HEK293 (cell line): ENCODE results near the gene RNF4.

Experiments used
- CTCF ChIA-PET: fragments of 350-600 bp; formaldehyde crosslinking; extraction: SDS; loops from one replicate; lab custom pipeline; 2021; ENCODE audit warnings: antibody characterized with exemption; lab: Yijun Ruan, JAX
- POLR2A ChIA-PET: fragments of 300-600 bp; formaldehyde crosslinking; extraction: SDS; loops from one replicate; lab custom pipeline; 2020; ENCODE audit warnings: antibody characterized with exemption, inconsistent platforms; lab: Yijun Ruan, JAX
- H3K27ac ChIP-seq: fragments of 200-500 bp; sonication (Bioruptor generic); 2 replicates; pipeline ENCODE4 v1.5.1; 2014; ENCODE audit warnings: low read depth, low read length, control low read depth, inconsistent platforms; ENCODE audit errors: extremely low read depth
- H3K36me3 ChIP-seq, 2 experiments: fragments of 200-500 bp in 1 of 2; sonication (Bioruptor generic) in 1 of 2; 1 replicate in 1 of 2; 2 replicates in 1 of 2; pipeline ENCODE4 v1.5.1; 2014 to 2017; ENCODE audit warnings: inconsistent platforms in 2 of 2, low read length in 2 of 2; ENCODE audit not compliant: control insufficient read depth in 2 of 2, insufficient read depth in 1 of 2
- H3K4me1 ChIP-seq: fragments of 200-500 bp; sonication (Bioruptor generic); 2 replicates; pipeline ENCODE4 v1.5.1; 2014; ENCODE audit warnings: mild to moderate bottlenecking, low read length, inconsistent platforms; ENCODE audit not compliant: control insufficient read depth, insufficient read depth
- H3K4me3 ChIP-seq: 2 replicates; pipeline ENCODE4 v1.5.1; 2011; ENCODE audit warnings: low read depth, mild to moderate bottlenecking, control low read depth, low read length, moderate library complexity
- H3K9me3 ChIP-seq: fragments of 200-500 bp; sonication (Bioruptor generic); 2 replicates; pipeline ENCODE4 v1.5.1; 2014; ENCODE audit warnings: low read depth, low read length, inconsistent platforms; ENCODE audit not compliant: control insufficient read depth, insufficient read depth
- GLIS1 ChIP-seq: fragments of 450-650 bp; formaldehyde crosslinking; IDR thresholded peaks from 2 replicates; pipeline ENCODE4 v1.5.1; 2016; ENCODE audit warnings: missing biosample characterization, missing genetic modification characterization
- KLF10 ChIP-seq: fragments of 450-650 bp; IDR thresholded peaks from 2 replicates; pipeline ENCODE4 v1.5.1; 2018; ENCODE audit warnings: missing biosample characterization, mild to moderate bottlenecking, missing genetic modification characterization
- KLF7 ChIP-seq: fragments of 450-650 bp; formaldehyde crosslinking; IDR thresholded peaks from 2 replicates; pipeline ENCODE4 v1.5.1; 2016; ENCODE audit warnings: missing biosample characterization, missing genetic modification characterization, borderline replicate concordance
- OVOL3 ChIP-seq: fragments of 450-650 bp; formaldehyde crosslinking; IDR thresholded peaks from 2 replicates; pipeline ENCODE4 v1.5.1; 2016; ENCODE audit warnings: missing biosample characterization, missing genetic modification characterization
- TCF7L2 ChIP-seq: IDR thresholded peaks from 2 replicates; pipeline ENCODE4 v1.6.1; 2011; ENCODE audit warnings: low read depth, mild to moderate bottlenecking, inconsistent platforms, low read length, moderate library complexity, borderline replicate concordance
- ZBTB17 ChIP-seq: fragments of 450-650 bp; formaldehyde crosslinking; IDR thresholded peaks from 2 replicates; pipeline ENCODE4 v1.5.1; 2016; ENCODE audit warnings: missing biosample characterization, missing genetic modification characterization
- ZBTB7A ChIP-seq: fragments of 450-650 bp; formaldehyde crosslinking; IDR thresholded peaks from 2 replicates; pipeline ENCODE4 v1.5.1; 2016; ENCODE audit warnings: low read depth, missing biosample characterization, missing genetic modification characterization
- ZFP3 ChIP-seq: fragments of 450-650 bp; formaldehyde crosslinking; IDR thresholded peaks from 2 replicates; pipeline ENCODE4 v1.5.1; 2016; ENCODE audit warnings: low read depth, missing biosample characterization, missing genetic modification characterization
- ZFP69B ChIP-seq: fragments of 450-650 bp; formaldehyde crosslinking; IDR thresholded peaks from 2 replicates; pipeline ENCODE4 v1.5.1; 2016; ENCODE audit warnings: missing biosample characterization, missing genetic modification characterization
- ZNF114 ChIP-seq: fragments of 450-650 bp; formaldehyde crosslinking; IDR thresholded peaks from 2 replicates; pipeline ENCODE4 v1.5.0; 2017; ENCODE audit warnings: missing biosample characterization, missing genetic modification characterization
- ZNF133 ChIP-seq: fragments of 450-650 bp; formaldehyde crosslinking; IDR thresholded peaks from 2 replicates; pipeline ENCODE4 v1.5.1; 2016; ENCODE audit warnings: missing biosample characterization, missing genetic modification characterization
- ZNF138 ChIP-seq: fragments of 450-650 bp; formaldehyde crosslinking; IDR thresholded peaks from 2 replicates; pipeline ENCODE4 v1.5.1; 2016; ENCODE audit warnings: missing biosample characterization, missing genetic modification characterization, borderline replicate concordance
- ZNF174 ChIP-seq: fragments of 450-650 bp; formaldehyde crosslinking; IDR thresholded peaks from 2 replicates; pipeline ENCODE4 v1.5.0; 2017; ENCODE audit warnings: missing biosample characterization, mild to moderate bottlenecking, missing genetic modification characterization
- ZNF202 ChIP-seq: fragments of 450-650 bp; formaldehyde crosslinking; IDR thresholded peaks from 2 replicates; pipeline ENCODE4 v1.5.1; 2016; ENCODE audit warnings: missing biosample characterization, missing genetic modification characterization, borderline replicate concordance
- ZNF335 ChIP-seq: fragments of 450-650 bp; formaldehyde crosslinking; conservative IDR thresholded peaks from 2 replicates; pipeline ENCODE4 v1.5.1; 2016; ENCODE audit warnings: missing biosample characterization, missing genetic modification characterization
- ZNF426 ChIP-seq: fragments of 450-650 bp; formaldehyde crosslinking; IDR thresholded peaks from 2 replicates; pipeline ENCODE4 v1.5.1; 2017; ENCODE audit warnings: missing biosample characterization, missing genetic modification characterization, mild to moderate bottlenecking, inconsistent platforms, moderate library complexity
- ZNF501 ChIP-seq: fragments of 450-650 bp; formaldehyde crosslinking; IDR thresholded peaks from 2 replicates; pipeline ENCODE4 v1.5.1; 2016; ENCODE audit warnings: missing biosample characterization, missing genetic modification characterization
- ZNF521 ChIP-seq: fragments of 450-650 bp; formaldehyde crosslinking; IDR thresholded peaks from 2 replicates; pipeline ENCODE4 v1.5.1; 2017; ENCODE audit warnings: missing biosample characterization, mild to moderate bottlenecking, missing genetic modification characterization
- ZNF560 ChIP-seq: fragments of 450-650 bp; formaldehyde crosslinking; IDR thresholded peaks from 2 replicates; pipeline ENCODE4 v1.5.1; 2017; ENCODE audit warnings: missing biosample characterization, missing genetic modification characterization, borderline replicate concordance
- ZNF664 ChIP-seq: fragments of 450-650 bp; formaldehyde crosslinking; IDR thresholded peaks from 2 replicates; pipeline ENCODE4 v1.5.1; 2016; ENCODE audit warnings: missing biosample characterization, missing genetic modification characterization
- ZNF777 ChIP-seq: fragments of 450-650 bp; formaldehyde crosslinking; IDR thresholded peaks from 2 replicates; pipeline ENCODE4 v1.5.1; 2017; ENCODE audit warnings: missing biosample characterization, missing genetic modification characterization, borderline replicate concordance
- ZNF792 ChIP-seq: fragments of 450-650 bp; formaldehyde crosslinking; IDR thresholded peaks from 2 replicates; pipeline ENCODE4 v1.5.1; 2016; ENCODE audit warnings: missing biosample characterization, missing genetic modification characterization
- ZNF830 ChIP-seq: fragments of 450-650 bp; IDR thresholded peaks from 2 replicates; pipeline ENCODE4 v1.5.0; 2018; ENCODE audit warnings: missing biosample characterization, missing genetic modification characterization, low read depth, mild to moderate bottlenecking, moderate library complexity
- ZSCAN23 ChIP-seq: fragments of 450-650 bp; formaldehyde crosslinking; IDR thresholded peaks from 2 replicates; pipeline ENCODE4 v1.5.1; 2016; ENCODE audit warnings: missing biosample characterization, missing genetic modification characterization
- TF ChIP-seq, protein P1 (sequence below): fragments of 450-650 bp; formaldehyde crosslinking; optimal IDR thresholded peaks from 2 replicates; pipeline ENCODE3; 2016; ENCODE audit warnings: missing biosample characterization, mild to moderate bottlenecking, missing genetic modification characterization
- TF ChIP-seq, protein P2 (sequence below): fragments of 450-650 bp; formaldehyde crosslinking; IDR thresholded peaks from 2 replicates; pipeline ENCODE4 v1.5.1; 2017; ENCODE audit warnings: missing biosample characterization, missing genetic modification characterization
- TF ChIP-seq, protein P3 (sequence below): fragments of 450-650 bp; formaldehyde crosslinking; conservative IDR thresholded peaks from 2 replicates; pipeline ENCODE4 v1.5.1; 2016; ENCODE audit warnings: low read depth, missing biosample characterization, missing genetic modification characterization

The RNF4 gene

DNA sequence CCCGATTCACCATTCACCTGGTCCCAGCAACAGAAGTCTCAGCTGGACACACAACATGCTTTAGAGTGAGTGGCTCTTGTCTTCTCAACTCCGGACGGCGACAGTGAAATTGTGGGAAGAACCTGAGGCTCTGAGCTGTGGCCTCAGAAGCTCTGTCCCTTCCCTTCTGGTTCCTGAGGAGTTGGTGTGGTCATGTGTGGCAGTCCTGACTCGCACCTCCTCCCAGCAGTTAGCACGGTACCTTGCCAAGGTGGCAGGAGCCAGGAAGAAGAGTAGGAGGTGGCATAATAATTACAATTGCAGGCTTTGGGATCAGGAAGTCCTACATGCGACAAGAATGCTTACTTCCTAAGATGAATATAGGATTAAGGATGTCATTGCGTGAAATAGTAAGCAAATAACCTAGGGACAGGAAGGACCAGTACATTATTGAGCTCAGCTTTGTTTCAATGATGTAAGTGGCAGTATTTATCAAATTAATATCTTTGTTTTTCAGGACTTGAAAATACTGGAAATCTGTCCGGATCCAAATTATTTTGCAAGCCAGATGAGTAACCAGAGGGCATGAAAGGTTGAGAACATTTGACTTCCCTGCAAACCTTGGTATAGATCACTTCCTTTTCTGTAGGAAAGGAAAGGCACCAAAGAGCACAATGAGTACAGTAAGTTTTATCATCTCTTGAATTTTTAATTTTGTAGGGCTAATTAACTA, 21.1 kb downstream of the RNF4 start (continued):
- no peak for TF ChIP-seq ZNF830 (tag by site-specific recombination)
- TF ChIP-seq ZNF335 (tag by site-specific recombination): no peak
- TF ChIP-seq ZNF114 (tag by site-specific recombination): no peak
- TF ChIP-seq OVOL3: no peak
- TF ChIP-seq ZNF560 (tag by site-specific recombination): no peak
- no peak for TF ChIP-seq ZNF521 (tag by site-specific recombination)
- no peak for TF ChIP-seq ZNF792 (tag by site-specific recombination)
- TF ChIP-seq ZFP69B (tag by site-specific recombination): no peak
- no peak for TF ChIP-seq ZFP3 (tag by site-specific recombination)
- TF ChIP-seq, protein P1, sequence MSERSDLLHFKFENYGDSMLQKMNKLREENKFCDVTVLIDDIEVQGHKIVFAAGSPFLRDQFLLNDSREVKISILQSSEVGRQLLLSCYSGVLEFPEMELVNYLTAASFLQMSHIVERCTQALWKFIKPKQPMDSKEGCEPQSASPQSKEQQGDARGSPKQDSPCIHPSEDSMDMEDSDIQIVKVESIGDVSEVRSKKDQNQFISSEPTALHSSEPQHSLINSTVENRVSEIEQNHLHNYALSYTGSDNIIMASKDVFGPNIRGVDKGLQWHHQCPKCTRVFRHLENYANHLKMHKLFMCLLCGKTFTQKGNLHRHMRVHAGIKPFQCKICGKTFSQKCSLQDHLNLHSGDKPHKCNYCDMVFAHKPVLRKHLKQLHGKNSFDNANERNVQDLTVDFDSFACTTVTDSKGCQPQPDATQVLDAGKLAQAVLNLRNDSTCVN (tag by site-specific recombination): no peak

DNA sequence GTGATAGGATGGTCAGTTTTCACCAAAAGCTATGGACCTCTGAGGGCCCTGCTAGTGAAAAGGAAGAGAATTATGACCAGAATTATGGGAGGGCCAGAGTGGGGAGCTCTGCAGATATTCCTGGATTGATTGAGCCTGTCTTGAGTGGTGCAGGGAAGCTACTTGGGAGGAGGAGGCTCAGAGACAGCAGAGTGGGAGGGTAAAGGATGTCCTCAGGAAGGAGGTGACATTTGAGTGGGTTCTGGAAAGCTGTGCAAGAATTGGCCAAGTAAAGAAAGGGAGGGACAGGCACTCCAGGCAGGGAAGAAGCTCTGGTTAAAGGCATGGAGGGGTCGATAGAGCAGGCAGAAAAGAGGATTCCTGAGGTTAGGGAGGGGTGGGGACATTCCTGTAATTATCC, 24.1 kb downstream of the RNF4 start:
- TF ChIP-seq ZBTB17 (tag by site-specific recombination) (peak; percentile 60), ZNF664 (tag by site-specific recombination) (no peak), ZNF202 (no peak)
- TF ChIP-seq, all 188 proteins: peak for 1
- ChIA-PET CTCF (interaction anchor here (0.6 kb wide), 1 partner anchor 24 kb away, joined by 3 read pairs; no protein-coding TSS in a partner anchor), POLR2A (interaction anchor here (0.6 to 1.2 kb wide), 2 partner anchors 9 to 24 kb away, joined by 3 read pairs; partner anchors contain the start of gene RNF4)
- Histone ChIP-seq H3K9me3 (no peaks in the 10 kb centered on the region), H3K27ac (no peak overlapping the region), H3K36me3 (peaks cover 19 to 83% of the 10 kb centered on the region in 2 experiments; a peak in 2 of 3 replicates), H3K4me1 (no peaks in the 10 kb centered on the region), H3K4me3 (no peak overlapping the region)

DNA sequence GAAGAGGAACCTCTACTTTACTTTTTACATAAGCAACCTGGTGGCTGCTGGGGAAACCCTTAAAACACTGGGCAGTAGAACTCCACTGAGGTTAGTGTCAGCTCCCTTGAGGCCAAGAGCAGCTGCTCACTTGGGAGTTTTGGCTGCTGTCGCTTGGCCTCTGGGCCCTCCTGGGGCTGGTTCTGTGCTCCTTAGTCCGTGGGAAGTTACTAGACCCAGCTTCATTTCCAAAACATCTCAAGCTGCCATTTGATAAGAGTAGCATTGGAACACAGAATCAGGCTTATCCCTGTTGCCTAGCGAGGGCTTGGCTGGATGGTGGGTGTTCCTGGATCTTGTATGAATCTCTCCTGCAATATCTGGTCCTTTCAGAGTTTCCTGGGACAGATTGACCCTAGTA, 26.1 kb downstream of the RNF4 start:
- no peaks in the 10 kb centered on the region for H3K4me1 ChIP-seq
- ChIA-PET POLR2A (interaction anchor here (0.6 kb wide), 1 partner anchor 83 kb away, joined by 3 read pairs; no protein-coding TSS in a partner anchor), CTCF (interaction anchor here (1.0 kb wide), 1 partner anchor 275 kb away, joined by 3 read pairs; no protein-coding TSS in a partner anchor)
- H3K27ac ChIP-seq: no peak overlapping the region
- H3K36me3 ChIP-seq: peaks cover 29 to 88% of the 10 kb centered on the region in 2 experiments; a peak in 2 of 3 replicates
- H3K4me3 ChIP-seq: no peak overlapping the region
- H3K9me3 ChIP-seq: no peaks in the 10 kb centered on the region
- TF ChIP-seq ZNF133 (no peak), ZNF777 (no peak), KLF7 (tag by site-specific recombination) (no peak), GLIS1 (tag by site-specific recombination) (no peak), ZSCAN23 (tag by site-specific recombination) (no peak), ZNF174 (tag by site-specific recombination) (no peak), ZNF501 (tag by site-specific recombination) (no peak), ZNF138 (no peak), ZNF426 (tag by site-specific recombination) (no peak), TCF7L2 (no peak), KLF10 (tag by site-specific recombination) (no peak), ZBTB7A (tag by site-specific recombination) (no peak)
- TF ChIP-seq, protein P2, sequence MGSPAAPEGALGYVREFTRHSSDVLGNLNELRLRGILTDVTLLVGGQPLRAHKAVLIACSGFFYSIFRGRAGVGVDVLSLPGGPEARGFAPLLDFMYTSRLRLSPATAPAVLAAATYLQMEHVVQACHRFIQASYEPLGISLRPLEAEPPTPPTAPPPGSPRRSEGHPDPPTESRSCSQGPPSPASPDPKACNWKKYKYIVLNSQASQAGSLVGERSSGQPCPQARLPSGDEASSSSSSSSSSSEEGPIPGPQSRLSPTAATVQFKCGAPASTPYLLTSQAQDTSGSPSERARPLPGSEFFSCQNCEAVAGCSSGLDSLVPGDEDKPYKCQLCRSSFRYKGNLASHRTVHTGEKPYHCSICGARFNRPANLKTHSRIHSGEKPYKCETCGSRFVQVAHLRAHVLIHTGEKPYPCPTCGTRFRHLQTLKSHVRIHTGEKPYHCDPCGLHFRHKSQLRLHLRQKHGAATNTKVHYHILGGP (tag by site-specific recombination): no peak
- TF ChIP-seq, protein P3, sequence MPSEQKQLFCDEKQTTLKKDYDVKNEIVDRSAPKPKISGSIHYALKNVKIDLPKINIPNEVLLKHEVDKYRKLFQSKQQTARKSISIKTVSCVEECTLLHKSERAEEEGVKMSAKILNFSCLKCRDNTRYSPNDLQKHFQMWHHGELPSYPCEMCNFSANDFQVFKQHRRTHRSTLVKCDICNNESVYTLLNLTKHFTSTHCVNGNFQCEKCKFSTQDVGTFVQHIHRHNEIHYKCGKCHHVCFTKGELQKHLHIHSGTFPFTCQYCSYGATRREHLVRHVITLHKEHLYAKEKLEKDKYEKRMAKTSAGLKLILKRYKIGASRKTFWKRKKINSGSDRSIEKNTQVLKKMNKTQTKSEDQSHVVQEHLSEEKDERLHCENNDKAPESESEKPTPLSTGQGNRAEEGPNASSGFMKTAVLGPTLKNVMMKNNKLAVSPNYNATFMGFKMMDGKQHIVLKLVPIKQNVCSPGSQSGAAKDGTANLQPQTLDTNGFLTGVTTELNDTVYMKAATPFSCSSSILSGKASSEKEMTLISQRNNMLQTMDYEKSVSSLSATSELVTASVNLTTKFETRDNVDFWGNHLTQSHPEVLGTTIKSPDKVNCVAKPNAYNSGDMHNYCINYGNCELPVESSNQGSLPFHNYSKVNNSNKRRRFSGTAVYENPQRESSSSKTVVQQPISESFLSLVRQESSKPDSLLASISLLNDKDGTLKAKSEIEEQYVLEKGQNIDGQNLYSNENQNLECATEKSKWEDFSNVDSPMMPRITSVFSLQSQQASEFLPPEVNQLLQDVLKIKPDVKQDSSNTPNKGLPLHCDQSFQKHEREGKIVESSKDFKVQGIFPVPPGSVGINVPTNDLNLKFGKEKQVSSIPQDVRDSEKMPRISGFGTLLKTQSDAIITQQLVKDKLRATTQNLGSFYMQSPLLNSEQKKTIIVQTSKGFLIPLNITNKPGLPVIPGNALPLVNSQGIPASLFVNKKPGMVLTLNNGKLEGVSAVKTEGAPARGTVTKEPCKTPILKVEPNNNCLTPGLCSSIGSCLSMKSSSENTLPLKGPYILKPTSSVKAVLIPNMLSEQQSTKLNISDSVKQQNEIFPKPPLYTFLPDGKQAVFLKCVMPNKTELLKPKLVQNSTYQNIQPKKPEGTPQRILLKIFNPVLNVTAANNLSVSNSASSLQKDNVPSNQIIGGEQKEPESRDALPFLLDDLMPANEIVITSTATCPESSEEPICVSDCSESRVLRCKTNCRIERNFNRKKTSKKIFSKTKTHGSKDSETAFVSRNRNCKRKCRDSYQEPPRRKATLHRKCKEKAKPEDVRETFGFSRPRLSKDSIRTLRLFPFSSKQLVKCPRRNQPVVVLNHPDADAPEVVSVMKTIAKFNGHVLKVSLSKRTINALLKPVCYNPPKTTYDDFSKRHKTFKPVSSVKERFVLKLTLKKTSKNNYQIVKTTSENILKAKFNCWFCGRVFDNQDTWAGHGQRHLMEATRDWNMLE (tag by site-specific recombination): no peak
